ENCODE results near the gene MRPS7. TPM values are rescaled to one million over a fixed set of nuclear protein-coding genes. Genes with fewer than 3 reads are reported as not detected.

Gene MRPS7
- total and polyA plus RNA-seq, 9 of the 15 experiments (the other 6 are each of a cell fraction or from before 2014, with no cell fraction given): 107 to 244 (median 132) TPM

GRCh38 chr17:75287221-75287620, 25.5 kb downstream of the MRPS7 start:
- no peak for TF ChIP-seq RBM15 (IDR thresholded peaks at IDR 0.05; ENCODE audit: insufficient read depth, low read length)
- TF ChIP-seq HDAC6 (IDR thresholded peaks at IDR 0.05; ENCODE audit: low read depth, low read length): no peak
- no peak for TF ChIP-seq NCOA1 (IDR thresholded peaks at IDR 0.05; ENCODE audit: low read depth)
- no peak for TF ChIP-seq TRIM24 (IDR thresholded peaks at IDR 0.05)
- Histone ChIP-seq H3K9ac (ENCODE audit: insufficient read depth in 1 of 2, low read depth in 2 of 2, low read length in 2 of 2) (no peak overlapping the region), H4K20me1 (replicated peaks; ENCODE audit: control insufficient read depth, insufficient read depth, low read length) (no peaks in the 10 kb centered on the region), H3K36me3 (ENCODE audit: control insufficient read depth, insufficient read depth, low read length) (peaks cover 42% of the 10 kb centered on the region), H3K27ac (ENCODE audit: extremely low read depth, low read depth, low read length) (no peak overlapping the region), H3K4me3 (no peak overlapping the region), H3K79me2 (ENCODE audit: control insufficient read depth, insufficient read depth, low read length) (peaks cover 34% of the 10 kb centered on the region), H3K9me1 (ENCODE audit: control insufficient read depth, insufficient read depth, low read length) (no peaks in the 10 kb centered on the region), H3K4me1 (replicated peaks in 1 of 2; ENCODE audit: control insufficient read depth in 2 of 2, insufficient read depth in 2 of 2, low read length in 2 of 2) (peaks cover 2 to 16% of the 10 kb centered on the region in 2 experiments; a peak in 2 of 5 replicates), H3K27me3 (ENCODE audit: control insufficient read depth in 2 of 2, insufficient read depth in 2 of 2, low read length in 2 of 2) (no peaks in the 10 kb centered on the region), H2AFZ (ENCODE audit: low read depth, low read length) (no peak overlapping the region), H3K4me2 (ENCODE audit: insufficient read depth, low read length) (peak overlapping the region; percentile 8; the same call in 1 of the 2 replicates), H3K9me3 (replicated peaks; ENCODE audit: control insufficient read depth, insufficient read depth, low read depth, low read length) (no peaks in the 10 kb centered on the region)
- ChIA-PET CTCF (ENCODE audit: low intra/inter-chr PET ratio) (no interaction called here), POLR2A (interaction anchor here (0.7 to 5.8 kb wide), 4 partner anchors 10 to 119 kb away, joined by 3 to 43 read pairs (median 4); partner anchors contain the start of genes GRB2 and MIF4GD)
- no TSS peak for BruUV-seq (replicated peaks)
- intact Hi-C loops (cut with micrococcal nuclease) (loop anchor here (10.0 kb wide), 1 partner anchor 238 kb away; the partner anchor contains the start of gene LLGL2), in situ Hi-C loops (cut with MboI) (no loop called here)
- DNase-seq (ENCODE audit: extremely low read depth in 1 of 4, low spot score in 3 of 4) (no peak), ATAC-seq (no peak), FAIRE-seq (no peak)
- WGBS (ENCODE audit: insufficient coverage, low coverage, missing lambda C conversion rate): 84% methylated on average over 9 of the region's 9 CpGs

DNA sequence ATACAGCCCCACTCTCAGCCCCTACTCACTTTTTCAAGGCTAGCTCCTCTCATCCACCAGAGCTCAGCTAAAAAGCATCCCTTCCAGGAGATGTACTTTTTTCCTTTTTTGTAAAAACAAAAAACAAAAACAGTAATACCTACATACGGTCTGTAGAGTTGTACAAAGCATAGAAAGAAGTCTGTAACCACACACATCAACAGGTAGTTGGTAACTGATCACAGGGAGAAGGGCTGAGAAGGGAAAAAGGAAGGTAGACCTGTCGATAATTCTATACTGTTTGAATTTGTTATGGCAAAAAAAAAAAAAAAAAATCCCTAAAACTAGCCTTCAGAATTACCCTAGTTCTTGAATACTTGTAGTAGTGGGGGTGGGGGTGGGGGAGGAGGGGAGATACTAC, 26.7 kb downstream of the MRPS7 start:
- in situ Hi-C loops (cut with MboI): no loop called here
- H3K27ac ChIP-seq (ENCODE audit: extremely low read depth, low read depth, low read length): peak overlapping the region; percentile 75; the same call in 2 of the 3 replicates
- 3% methylated on average over 2 of the region's 2 CpGs for WGBS (ENCODE audit: insufficient coverage, low coverage, missing lambda C conversion rate)
- TF ChIP-seq AFF4 (CRISPR knock-in tag; IDR thresholded peaks at IDR 0.05) (0 out of 2 replicates have a peak, but pooled peaks have one; percentile 10), ZNF830 (CRISPR knock-in tag; IDR thresholded peaks at IDR 0.05) (no peak), ZNF76 (CRISPR knock-in tag; IDR thresholded peaks at IDR 0.05; ENCODE audit: borderline replicate concordance) (no peak)

More for the DNA sequence above, 26.7 kb downstream of the MRPS7 start:
- ChIA-PET POLR2A (interaction anchor here (0.6 to 2.0 kb wide), 9 partner anchors 8 to 172 kb away, joined by 3 to 26 read pairs (median 5); partner anchors contain the start of gene MIF4GD), CTCF (ENCODE audit: low intra/inter-chr PET ratio) (no interaction called here)
- no peak for ATAC-seq
- Histone ChIP-seq H3K4me3 (peak overlapping the region; percentile 87), H4K20me1 (replicated peaks; ENCODE audit: control insufficient read depth, insufficient read depth, low read length) (no peaks in the 10 kb centered on the region), H3K9ac (ENCODE audit: insufficient read depth in 1 of 2, low read depth in 2 of 2, low read length in 2 of 2) (peak overlapping the region; percentile 86 to 100), H3K9me1 (ENCODE audit: control insufficient read depth, insufficient read depth, low read length) (no peaks in the 10 kb centered on the region), H3K4me2 (ENCODE audit: insufficient read depth, low read length) (peak overlapping the region; percentile 93), H3K4me1 (replicated peaks in 1 of 2; ENCODE audit: control insufficient read depth in 2 of 2, insufficient read depth in 2 of 2, low read length in 2 of 2) (peaks cover 2 to 16% of the 10 kb centered on the region in 2 experiments; a peak in 2 of 5 replicates), H2AFZ (ENCODE audit: low read depth, low read length) (no peak overlapping the region), H3K36me3 (ENCODE audit: control insufficient read depth, insufficient read depth, low read length) (peaks cover 38% of the 10 kb centered on the region), H3K27me3 (ENCODE audit: control insufficient read depth in 2 of 2, insufficient read depth in 2 of 2, low read length in 2 of 2) (no peaks in the 10 kb centered on the region), H3K9me3 (replicated peaks; ENCODE audit: control insufficient read depth, insufficient read depth, low read depth, low read length) (no peaks in the 10 kb centered on the region), H3K79me2 (ENCODE audit: control insufficient read depth, insufficient read depth, low read length) (peaks cover 34% of the 10 kb centered on the region)
- peak in 1 of 4 experiments; percentile 10 for DNase-seq (ENCODE audit: extremely low read depth in 1 of 4, low spot score in 3 of 4)
- peak; percentile 69 for FAIRE-seq
- intact Hi-C loops (cut with micrococcal nuclease): loop anchor here (2.0 to 10.0 kb wide), 3 partner anchors 18 to 236 kb away; partner anchors contain the start of genes GRB2, LLGL2 and MIF4GD
- no TSS peak for BruUV-seq (replicated peaks)

Data from K562 (cell line).